C4-2B (cell line): ENCODE measurements around the gene PTPRM.

Source experiments
- H3K27ac ChIP-seq: fragments of 450-650 bp; 2 replicates; pipeline ENCODE4 v1.5.1; 2017
- CTCF ChIP-seq: fragments of 450-650 bp; conservative IDR thresholded peaks from 2 replicates; pipeline ENCODE4 v1.5.1; 2017; ENCODE audit warnings: mild to moderate bottlenecking
- ZFX ChIP-seq: fragments of 450-650 bp; IDR thresholded peaks from 2 replicates; pipeline ENCODE4 v1.6.1; 2017

PTPRM gene

GRCh38 chr18:7982216-7982615, 415.1 kb downstream of the PTPRM start:
- no peak overlapping the region for H3K27ac ChIP-seq

DNA sequence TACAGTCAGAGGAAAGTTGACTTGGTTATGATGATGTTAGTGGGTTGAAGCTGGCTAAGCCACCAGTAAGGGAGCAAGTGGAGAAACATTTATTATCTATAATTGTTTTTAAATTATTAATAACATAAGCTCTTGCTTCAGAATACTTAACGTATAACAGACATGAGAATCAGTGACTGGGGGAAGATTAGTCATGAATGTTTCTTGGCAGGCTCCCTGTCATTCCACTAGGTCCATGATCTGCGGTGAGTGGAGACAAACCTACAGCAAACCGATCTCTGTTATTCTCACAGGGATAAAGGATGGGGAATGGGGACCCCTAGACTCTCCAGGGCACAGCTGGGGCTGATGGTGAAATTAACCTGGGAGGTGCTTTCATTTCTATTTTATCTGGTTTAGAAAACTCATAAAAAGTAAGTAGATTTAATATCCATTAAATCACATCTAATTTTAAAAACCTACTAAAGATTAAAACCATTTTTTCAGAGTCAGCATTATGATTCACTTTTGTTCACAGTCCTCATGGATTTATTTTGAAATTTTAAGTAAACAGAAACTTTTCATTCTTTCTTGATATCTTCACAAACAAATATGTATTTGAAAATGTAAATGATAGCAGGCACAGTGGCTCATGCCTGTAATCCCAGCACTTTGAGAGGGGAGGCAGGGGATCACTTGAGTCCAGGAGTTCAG, 420.3 kb downstream of the PTPRM start:
- no peak overlapping the region for H3K27ac ChIP-seq
- TF ChIP-seq CTCF (no peak), ZFX (no peak)

More at GRCh38 chr18:7982216-7982615, 415.1 kb downstream of the PTPRM start:
- TF ChIP-seq ZFX (no peak), CTCF (no peak)

- no peak overlapping the region for H3K27ac ChIP-seq
- TF ChIP-seq ZFX (no peak), CTCF (no peak)
These were observed 423.6 kb downstream of the PTPRM start for GRCh38 chr18:7990670-7991069.

DNA sequence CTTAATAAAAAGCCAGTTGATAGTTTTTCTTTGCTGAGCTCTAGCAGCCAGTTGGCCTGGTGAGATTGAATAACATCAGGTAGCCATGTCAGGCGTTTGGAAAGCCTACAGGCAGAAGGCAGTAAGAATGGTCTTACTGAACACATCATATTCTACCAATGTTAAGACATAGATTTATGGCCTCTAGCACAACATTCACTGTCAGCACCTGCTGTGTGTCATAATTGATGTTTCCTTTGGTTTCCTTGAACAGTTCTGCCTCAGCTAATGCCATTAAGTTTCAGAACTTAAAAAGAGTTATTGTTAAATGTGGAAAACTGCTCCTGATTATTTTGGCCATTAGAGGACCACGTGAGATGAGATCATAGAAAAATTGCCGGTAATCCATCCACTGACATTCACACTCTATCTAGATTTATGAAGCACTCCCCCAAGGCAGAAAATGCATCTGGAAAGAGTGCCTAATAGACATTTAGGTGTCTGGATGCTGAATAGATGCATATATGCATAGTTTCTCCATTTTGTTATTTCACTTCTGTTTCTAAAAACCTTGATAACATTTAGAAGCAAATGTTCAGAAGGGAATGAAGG, 434.7 kb downstream of the PTPRM start:
- no peak overlapping the region for H3K27ac ChIP-seq
- no peak for TF ChIP-seq CTCF
- TF ChIP-seq ZFX = no peak

DNA sequence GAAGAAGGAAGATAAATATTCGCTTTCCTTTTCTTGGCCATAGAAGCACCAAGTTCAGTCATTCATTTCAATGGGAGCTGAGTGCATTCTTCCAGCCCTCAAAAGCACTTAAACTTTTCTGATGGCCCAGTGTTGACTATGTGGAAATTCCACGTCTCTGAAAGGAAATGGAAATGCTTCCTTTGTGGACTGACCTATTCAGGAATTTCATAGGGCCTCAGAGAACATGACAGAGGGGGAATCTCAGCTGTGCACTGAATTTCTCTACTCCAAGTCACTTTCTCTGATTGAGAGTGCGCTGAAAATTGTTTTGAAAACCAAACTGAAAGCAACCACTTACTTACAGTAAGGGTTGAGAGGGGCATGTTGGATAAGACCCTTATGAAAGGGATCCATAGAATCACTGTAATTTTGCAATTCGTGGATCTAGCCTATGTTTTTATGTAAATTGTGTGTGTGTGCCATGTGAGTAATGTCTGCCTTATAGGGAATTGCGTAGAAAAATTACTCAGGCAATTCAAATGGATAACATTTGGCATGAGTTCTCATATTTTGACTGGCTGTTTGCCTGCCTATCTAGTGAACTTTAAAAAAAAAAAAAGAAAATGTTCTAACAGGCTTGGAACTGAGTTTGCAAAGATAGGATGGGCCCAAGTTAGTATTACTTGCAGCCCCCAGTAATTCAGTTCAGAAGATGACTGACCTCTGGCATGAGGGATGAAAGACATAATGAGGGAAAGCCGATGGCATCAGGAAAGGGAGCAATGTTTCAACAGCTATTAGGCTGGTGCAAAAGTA, 437.0 kb downstream of the PTPRM start:
- no peak for TF ChIP-seq ZFX
- TF ChIP-seq CTCF = no peak
- no peak overlapping the region for H3K27ac ChIP-seq

- TF ChIP-seq ZFX = no peak
- no peak for TF ChIP-seq CTCF
- H3K27ac ChIP-seq = no peak overlapping the region
These were observed 437.7 kb downstream of the PTPRM start for GRCh38 chr18:8004792-8005191.
